Thoracic aorta (tissue), 2 donors: ENCODE results near the gene TPK1. TPM values are rescaled to one million over a fixed set of nuclear protein-coding genes. Genes with fewer than 3 reads are reported as not detected.

Experiments used
- ATAC-seq: fragments of 150-250 bp; one replicate; pipeline ENCODE4 v1.8.0; 2017; ENCODE audit warnings: low read depth; ENCODE audit not compliant: insufficient number of reproducible peaks, low FRiP score
- DNase-seq: peaks from one replicate; pipeline ENCODE4 v3.0.0-alpha.2; 2020; ENCODE audit warnings: low spot score
- H3K27ac ChIP-seq, 2 donors: fragments of 200-600 bp; sonication (generic); 1 replicate in 1 of 2; 2 replicates in 1 of 2; pipeline ENCODE4 v1.5.1; 2016; ENCODE audit warnings: mild to moderate bottlenecking in 2 of 2, moderate library complexity in 2 of 2
- H3K27me3 ChIP-seq: fragments of 200-600 bp; sonication (generic); replicated peaks from 2 replicates; pipeline ENCODE4 v1.6.0; 2016; ENCODE audit warnings: mild to moderate bottlenecking; ENCODE audit not compliant: insufficient read depth
- H3K36me3 ChIP-seq: fragments of 200-600 bp; sonication (generic); one replicate; pipeline ENCODE4 v1.5.1; 2016
- H3K4me1 ChIP-seq, 2 donors: fragments of 200-600 bp; sonication (generic); 1 replicate in 1 of 2; 2 replicates in 1 of 2; pipeline versions ENCODE4 v1.5.1 to v1.6.0; 2016; ENCODE audit warnings: low read depth in 2 of 2, mild to moderate bottlenecking in 1 of 2; ENCODE audit not compliant: control insufficient read depth in 1 of 2
- H3K4me3 ChIP-seq: fragments of 200-600 bp; sonication (generic); 2 replicates; pipeline ENCODE4 v1.5.1; 2016; ENCODE audit warnings: mild to moderate bottlenecking
- H3K9me3 ChIP-seq: fragments of 200-600 bp; sonication (generic); 2 replicates; pipeline ENCODE4 v1.5.1; 2016
- total RNA-seq, 2 donors: library from RNA; depleted of rRNA; stranded (reverse); fragments of >200 nt; gene quantifications; one replicate each; pipeline versions ENCODE4 v1.1.0 to v1.2.3, GENCODE V29; 2016
- TF ChIP-seq, protein P1 (sequence below): fragments of 200-600 bp; sonication (generic); IDR thresholded peaks from one replicate; pipeline ENCODE4 v1.5.1; 2019; ENCODE audit warnings: antibody characterized with exemption

TPK1 gene
- total RNA-seq, 2 donors from 2014 or later: 13.3 to 21.2 TPM

DNA sequence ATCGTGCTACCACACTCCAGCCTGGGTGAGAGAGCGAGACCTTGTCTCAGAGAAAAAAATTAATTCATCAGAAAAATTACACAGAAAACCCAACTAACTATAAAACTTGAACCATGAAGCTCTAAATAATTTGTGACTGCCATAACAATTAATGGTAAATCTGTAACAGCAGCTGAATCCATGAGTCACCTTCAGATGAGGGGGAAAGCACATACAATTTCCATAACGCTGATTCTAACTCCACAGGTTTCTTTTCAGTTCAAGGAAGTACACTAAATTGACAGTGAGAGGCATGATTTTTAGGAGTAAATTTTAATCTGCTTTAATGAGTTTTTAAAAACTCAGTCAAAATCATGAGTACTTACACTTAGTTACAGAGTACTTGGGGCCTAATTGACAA is 312.2 kb downstream of the TPK1 start:
- TF ChIP-seq, protein P1, sequence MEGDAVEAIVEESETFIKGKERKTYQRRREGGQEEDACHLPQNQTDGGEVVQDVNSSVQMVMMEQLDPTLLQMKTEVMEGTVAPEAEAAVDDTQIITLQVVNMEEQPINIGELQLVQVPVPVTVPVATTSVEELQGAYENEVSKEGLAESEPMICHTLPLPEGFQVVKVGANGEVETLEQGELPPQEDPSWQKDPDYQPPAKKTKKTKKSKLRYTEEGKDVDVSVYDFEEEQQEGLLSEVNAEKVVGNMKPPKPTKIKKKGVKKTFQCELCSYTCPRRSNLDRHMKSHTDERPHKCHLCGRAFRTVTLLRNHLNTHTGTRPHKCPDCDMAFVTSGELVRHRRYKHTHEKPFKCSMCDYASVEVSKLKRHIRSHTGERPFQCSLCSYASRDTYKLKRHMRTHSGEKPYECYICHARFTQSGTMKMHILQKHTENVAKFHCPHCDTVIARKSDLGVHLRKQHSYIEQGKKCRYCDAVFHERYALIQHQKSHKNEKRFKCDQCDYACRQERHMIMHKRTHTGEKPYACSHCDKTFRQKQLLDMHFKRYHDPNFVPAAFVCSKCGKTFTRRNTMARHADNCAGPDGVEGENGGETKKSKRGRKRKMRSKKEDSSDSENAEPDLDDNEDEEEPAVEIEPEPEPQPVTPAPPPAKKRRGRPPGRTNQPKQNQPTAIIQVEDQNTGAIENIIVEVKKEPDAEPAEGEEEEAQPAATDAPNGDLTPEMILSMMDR: no peak
- no peak overlapping the region for H3K4me3 ChIP-seq
- peaks cover 18 to 32% of the 10 kb centered on the region in 2 donors for H3K4me1 ChIP-seq
- ATAC-seq (no peak), DNase-seq (no peak)
- no peaks in the 10 kb centered on the region for H3K9me3 ChIP-seq
- H3K36me3 ChIP-seq: no peaks in the 10 kb centered on the region
- H3K27me3 ChIP-seq: no peaks in the 10 kb centered on the region
- no peak overlapping the region for H3K27ac ChIP-seq

DNA sequence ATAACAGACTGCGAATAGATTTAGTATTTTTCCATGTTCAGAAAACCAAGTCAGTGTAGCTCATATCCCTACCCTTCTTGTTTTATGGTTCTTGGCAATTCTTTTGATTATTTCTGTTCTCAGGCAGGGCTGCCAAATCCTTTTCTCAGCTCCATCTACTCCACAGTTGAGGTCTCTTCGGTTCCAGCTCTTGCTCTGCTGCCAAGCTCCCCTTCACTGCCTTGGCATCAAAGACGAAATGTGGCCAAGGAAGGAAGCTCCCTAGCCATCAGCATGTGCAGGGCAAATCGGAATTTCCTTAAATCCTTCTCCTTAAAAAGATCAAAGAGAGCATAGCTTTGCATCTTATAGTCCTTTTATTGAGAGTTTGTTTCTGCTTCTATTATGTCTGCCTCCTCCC is 315.9 kb downstream of the TPK1 start:
- H3K4me3 ChIP-seq: no peak overlapping the region
- H3K9me3 ChIP-seq: no peaks in the 10 kb centered on the region
- no peak for DNase-seq
- no peaks in the 10 kb centered on the region for H3K36me3 ChIP-seq
- peaks cover 10 to 26% of the 10 kb centered on the region in 2 donors for H3K4me1 ChIP-seq
- H3K27ac ChIP-seq: no peak overlapping the region
- no peaks in the 10 kb centered on the region for H3K27me3 ChIP-seq
- TF ChIP-seq, protein P1: no peak
- ATAC-seq: no peak

DNA sequence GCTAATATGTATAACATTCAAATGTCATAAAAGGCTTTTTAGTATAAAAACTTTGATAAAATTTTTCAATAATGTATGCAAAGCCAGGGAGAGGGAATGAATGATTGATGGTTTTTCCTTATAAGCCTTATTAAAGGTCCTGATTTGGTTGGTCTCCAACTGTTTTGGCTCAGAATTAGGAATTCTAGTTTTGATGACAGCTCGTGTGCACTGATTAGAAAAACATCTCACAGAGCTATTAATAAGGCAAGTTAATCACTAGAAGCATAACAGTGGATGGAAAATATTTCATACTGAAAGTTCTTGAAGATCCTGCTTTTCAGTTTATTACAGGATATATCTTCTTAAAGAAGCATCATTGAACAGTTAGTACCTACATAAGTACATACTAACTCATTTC is 317.5 kb downstream of the TPK1 start:
- H3K4me1 ChIP-seq: peaks cover 10 to 26% of the 10 kb centered on the region in 2 donors
- no peak for DNase-seq
- no peak overlapping the region for H3K4me3 ChIP-seq
- TF ChIP-seq, protein P1: no peak
- H3K27me3 ChIP-seq: no peaks in the 10 kb centered on the region
- no peaks in the 10 kb centered on the region for H3K36me3 ChIP-seq
- no peaks in the 10 kb centered on the region for H3K9me3 ChIP-seq
- no peak overlapping the region for H3K27ac ChIP-seq
- no peak for ATAC-seq

DNA sequence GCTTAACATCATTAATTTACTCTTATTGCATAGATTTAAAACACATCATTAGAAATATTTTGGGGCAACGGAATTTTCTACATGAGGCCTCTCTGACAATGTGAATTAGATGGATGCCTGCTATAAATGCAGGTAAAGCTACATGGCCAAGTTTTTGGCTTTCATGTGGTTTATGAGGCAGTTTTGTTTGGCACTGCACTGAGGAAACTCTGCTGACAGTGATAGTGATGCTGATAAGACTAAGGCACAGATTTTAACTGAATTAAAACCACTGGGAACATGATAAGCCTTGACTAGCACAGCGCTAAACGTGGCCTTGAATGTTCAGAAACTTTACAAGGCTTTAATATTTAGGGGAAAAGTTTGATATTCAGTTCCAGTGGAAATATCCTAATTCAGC is 318.1 kb downstream of the TPK1 start:
- H3K27me3 ChIP-seq: no peaks in the 10 kb centered on the region
- H3K4me1 ChIP-seq: peaks cover 10 to 26% of the 10 kb centered on the region in 2 donors
- H3K36me3 ChIP-seq: no peaks in the 10 kb centered on the region
- no peak for ATAC-seq
- no peaks in the 10 kb centered on the region for H3K9me3 ChIP-seq
- TF ChIP-seq, protein P1: no peak
- no peak overlapping the region for H3K27ac ChIP-seq
- no peak overlapping the region for H3K4me3 ChIP-seq
- no peak for DNase-seq

DNA sequence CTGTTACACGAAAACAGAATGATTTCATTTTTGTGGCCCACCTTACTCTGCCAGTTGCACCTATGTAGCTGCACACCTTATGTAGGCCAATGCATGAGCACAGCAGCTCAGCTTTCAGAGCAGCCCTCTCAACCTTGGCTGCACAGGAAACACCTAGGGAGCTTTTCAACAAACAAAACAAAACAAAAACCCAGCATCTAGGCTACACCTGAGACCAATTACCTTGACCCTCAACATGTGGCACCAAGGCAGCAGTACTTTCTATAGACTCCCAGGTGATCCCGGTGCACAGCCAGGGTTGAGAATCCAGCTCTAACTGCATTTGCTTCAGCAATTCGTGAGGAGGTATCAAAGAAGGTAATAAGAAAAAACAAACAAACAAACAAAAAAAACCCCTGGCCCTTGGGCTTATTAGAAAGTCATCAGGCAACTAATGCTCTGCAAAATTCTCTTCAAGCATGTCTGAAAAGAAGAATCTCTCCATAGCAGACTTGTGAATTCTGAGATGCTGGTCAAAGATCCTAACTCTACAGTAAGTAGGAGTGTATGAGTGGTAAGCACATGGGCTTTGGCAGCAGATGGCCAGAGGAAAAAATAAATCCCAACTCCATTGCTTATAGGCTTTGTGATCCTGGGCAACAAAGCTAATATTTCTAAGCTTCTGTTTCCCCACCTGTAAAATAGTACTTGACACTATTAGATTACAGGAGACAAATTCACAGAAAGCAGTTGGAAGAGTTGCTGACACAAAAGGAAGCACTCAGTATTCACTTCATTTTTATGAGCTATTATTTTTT is 318.9 kb downstream of the TPK1 start:
- Histone ChIP-seq H3K4me3 (no peak overlapping the region), H3K4me1 (peaks cover 10 to 26% of the 10 kb centered on the region in 2 donors), H3K36me3 (no peaks in the 10 kb centered on the region), H3K9me3 (no peaks in the 10 kb centered on the region), H3K27ac (no peak overlapping the region), H3K27me3 (no peaks in the 10 kb centered on the region)
- no peak for ATAC-seq
- TF ChIP-seq, protein P1: no peak
- DNase-seq: no peak
